GM12875 (cell line): ENCODE results near the gene SCGB3A1.

Experiments used
- H3K4me3 ChIP-seq: one replicate; pipeline ENCODE4 v1.5.1; 2011; ENCODE audit warnings: low read depth, low read length, control low read depth
- CTCF ChIP-seq: IDR thresholded peaks from 2 replicates; pipeline ENCODE4 v1.5.1; 2011; ENCODE audit warnings: low read depth, mild to moderate bottlenecking, control low read depth, inconsistent platforms, low read length, moderate library complexity, borderline replicate concordance; ENCODE audit not compliant: insufficient read depth

SCGB3A1 gene

DNA sequence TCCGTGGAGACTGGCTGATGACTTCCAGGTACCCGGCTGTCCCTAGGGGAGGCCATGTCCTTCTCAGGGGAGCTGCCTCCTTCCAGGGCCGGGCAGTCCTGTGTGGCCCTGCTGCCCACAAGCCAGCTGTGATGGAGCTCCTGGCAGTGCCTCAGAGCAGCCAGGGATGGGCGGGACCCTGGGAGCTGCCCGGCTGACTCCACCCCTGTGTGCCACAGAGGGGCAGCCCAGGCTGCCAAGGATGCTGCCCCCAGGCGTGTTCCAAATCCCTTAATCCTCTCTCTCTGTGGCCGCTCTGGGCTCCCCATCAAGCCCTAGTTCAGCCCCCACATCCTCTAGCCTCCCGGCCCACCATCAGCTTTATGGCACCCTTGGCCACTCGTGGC lies 7.0 kb upstream of the SCGB3A1 start:
- no peak for TF ChIP-seq CTCF

GRCh38 chr5:180596668-180597231 lies 5.5 kb upstream of the SCGB3A1 start:
- TF ChIP-seq CTCF, result no peak
- H3K4me3 ChIP-seq, result no peak overlapping the region

More for the DNA sequence above, 7.0 kb upstream of the SCGB3A1 start:
- H3K4me3 ChIP-seq, result no peak overlapping the region

DNA sequence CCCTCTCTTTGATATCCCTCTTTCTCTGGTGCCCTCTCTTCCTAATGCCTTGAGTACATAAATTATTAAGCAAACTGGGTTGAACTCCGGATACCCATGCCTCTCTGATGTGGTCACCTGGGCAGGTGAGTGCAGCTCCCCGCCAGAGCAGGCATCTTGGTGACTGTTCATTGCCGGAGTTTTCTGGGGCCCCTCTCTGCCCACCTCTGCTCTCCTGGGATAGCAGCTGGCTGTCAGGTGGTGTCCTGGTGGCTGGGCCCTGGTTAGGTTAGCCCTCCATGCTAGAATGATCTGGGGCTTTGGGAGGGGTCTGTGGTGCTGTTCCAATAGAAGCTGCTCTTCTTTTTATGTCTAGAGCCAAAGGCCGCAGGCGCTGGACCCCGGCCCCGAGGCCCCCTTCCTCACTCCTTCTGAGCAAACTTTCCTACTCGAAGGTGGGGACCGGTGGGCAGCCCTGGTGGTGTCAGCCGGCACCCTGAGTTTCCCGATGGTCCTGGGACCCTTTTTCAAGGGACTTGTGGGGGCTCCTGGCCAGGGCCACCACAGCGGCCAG lies 4.9 kb upstream of the SCGB3A1 start:
- no peak for TF ChIP-seq CTCF

GRCh38 chr5:180595381-180596114 lies 4.2 kb upstream of the SCGB3A1 start:
- no peak for TF ChIP-seq CTCF
- H3K4me3 ChIP-seq, result no peak overlapping the region

More for the DNA sequence above, 4.9 kb upstream of the SCGB3A1 start:
- H3K4me3 ChIP-seq, result no peak overlapping the region

- no peak for TF ChIP-seq CTCF
- H3K4me3 ChIP-seq, result no peak overlapping the region
Observed at GRCh38 chr5:180595046-180595379, 3.7 kb upstream of the SCGB3A1 start.

GRCh38 chr5:180594311-180595045 lies 3.2 kb upstream of the SCGB3A1 start:
- no peak for TF ChIP-seq CTCF
- H3K4me3 ChIP-seq, result no peak overlapping the region
